GM18499 (cell line): ENCODE data around the gene NEGR1.

Experiments
- ATAC-seq: cut with Tn5 transposase; IDR thresholded peaks from one replicate; pipeline ENCODE4 v1.9.1; 2021; ENCODE audit warnings: moderate number of reproducible peaks; ENCODE audit not compliant: insufficient read depth, unreplicated experiment

The NEGR1 gene

GRCh38 chr1:71350330-71350729 is 932.0 kb downstream of the NEGR1 start:
- ATAC-seq: no peak
